ENCODE measurements around the gene CORO2B.

CORO2B gene

GRCh38 chr15:68715111-68715510 is 136.3 kb downstream of the CORO2B start:
- Histone ChIP-seq H3K9me2 (replicated peaks; ENCODE audit: insufficient read depth, low read length) (no peaks in the 10 kb centered on the region), H3K27me3 (ENCODE audit: low read length) (no peaks in the 10 kb centered on the region), H4K20me1 (ENCODE audit: low read depth, low read length) (no peaks in the 10 kb centered on the region), H2AFZ (ENCODE audit: low read depth, low read length, severe bottlenecking) (no peak overlapping the region), H3K36me3 (ENCODE audit: low read length) (no peaks in the 10 kb centered on the region), H3K9me3 (ENCODE audit: insufficient read depth, low read length) (no peaks in the 10 kb centered on the region), H3K4me3 (ENCODE audit: insufficient read depth, low read length, poor library complexity, severe bottlenecking) (no peak overlapping the region), H3K4me2 (ENCODE audit: low read depth, low read length, poor library complexity, severe bottlenecking) (no peak overlapping the region), H3F3A (ENCODE audit: insufficient read depth) (no peaks in the 10 kb centered on the region), H3K79me2 (ENCODE audit: insufficient read depth, low read length) (no peaks in the 10 kb centered on the region), H3K27ac (ENCODE audit: low read depth, low read length) (no peak overlapping the region), H3K9ac (ENCODE audit: low read length) (no peak overlapping the region)
- TF ChIP-seq CTCF (IDR thresholded peaks at IDR 0.05; ENCODE audit: insufficient read depth, low read length, poor library complexity, severe bottlenecking), result no peak
- TF ChIP-seq EZH2phosphoT487 (conservative IDR thresholded peaks at IDR 0.05; ENCODE audit: low read length), result no peak

- Histone ChIP-seq H3K27ac (ENCODE audit: low read depth, low read length) (no peak overlapping the region), H3K9me3 (ENCODE audit: insufficient read depth, low read length) (no peaks in the 10 kb centered on the region), H4K20me1 (ENCODE audit: low read depth, low read length) (no peaks in the 10 kb centered on the region), H3K4me2 (ENCODE audit: low read depth, low read length, poor library complexity, severe bottlenecking) (no peak overlapping the region), H3K36me3 (ENCODE audit: low read length) (no peaks in the 10 kb centered on the region), H3K4me3 (ENCODE audit: insufficient read depth, low read length, poor library complexity, severe bottlenecking) (no peak overlapping the region), H3F3A (ENCODE audit: insufficient read depth) (no peaks in the 10 kb centered on the region), H3K79me2 (ENCODE audit: insufficient read depth, low read length) (no peaks in the 10 kb centered on the region), H2AFZ (ENCODE audit: low read depth, low read length, severe bottlenecking) (no peak overlapping the region), H3K9me2 (replicated peaks; ENCODE audit: insufficient read depth, low read length) (no peaks in the 10 kb centered on the region), H3K9ac (ENCODE audit: low read length) (no peak overlapping the region), H3K27me3 (ENCODE audit: low read length) (no peaks in the 10 kb centered on the region)
- TF ChIP-seq EZH2phosphoT487 (conservative IDR thresholded peaks at IDR 0.05; ENCODE audit: low read length), result no peak
- no peak for TF ChIP-seq CTCF (IDR thresholded peaks at IDR 0.05; ENCODE audit: insufficient read depth, low read length, poor library complexity, severe bottlenecking)
Observed at GRCh38 chr15:68717951-68718350, 139.2 kb downstream of the CORO2B start.

GRCh38 chr15:68718468-68718867 is 139.7 kb downstream of the CORO2B start:
- H3K9me3 ChIP-seq (ENCODE audit: insufficient read depth, low read length), result no peaks in the 10 kb centered on the region
- H3K27ac ChIP-seq (ENCODE audit: low read depth, low read length), result no peak overlapping the region
- TF ChIP-seq EZH2phosphoT487 (conservative IDR thresholded peaks at IDR 0.05; ENCODE audit: low read length) (no peak), CTCF (IDR thresholded peaks at IDR 0.05; ENCODE audit: insufficient read depth, low read length, poor library complexity, severe bottlenecking) (no peak)
- no peaks in the 10 kb centered on the region for H3K27me3 ChIP-seq (ENCODE audit: low read length)
- H3K36me3 ChIP-seq (ENCODE audit: low read length), result no peaks in the 10 kb centered on the region
- H3K9ac ChIP-seq (ENCODE audit: low read length), result no peak overlapping the region
- no peak overlapping the region for H2AFZ ChIP-seq (ENCODE audit: low read depth, low read length, severe bottlenecking)
- H3K9me2 ChIP-seq (replicated peaks; ENCODE audit: insufficient read depth, low read length), result no peaks in the 10 kb centered on the region
- no peak overlapping the region for H3K4me2 ChIP-seq (ENCODE audit: low read depth, low read length, poor library complexity, severe bottlenecking)
- no peaks in the 10 kb centered on the region for H3F3A ChIP-seq (ENCODE audit: insufficient read depth)
- H3K4me3 ChIP-seq (ENCODE audit: insufficient read depth, low read length, poor library complexity, severe bottlenecking), result no peak overlapping the region
- H3K79me2 ChIP-seq (ENCODE audit: insufficient read depth, low read length), result no peaks in the 10 kb centered on the region
- no peaks in the 10 kb centered on the region for H4K20me1 ChIP-seq (ENCODE audit: low read depth, low read length)
